Trophoblast cell (in vitro differentiated cells and primary cell): ENCODE data around the gene GRIN2A.

Source experiments
- DNase-seq, 2 donors: peaks; one replicate each; pipeline ENCODE4 v3.0.0-alpha.2; 2016
- H2AFZ ChIP-seq: 2 replicates; pipeline ENCODE4 v1.6.1; 2013; ENCODE audit warnings: low read length, moderate library complexity, mild to moderate bottlenecking; ENCODE audit not compliant: insufficient read depth, poor library complexity
- H2AK5ac ChIP-seq: 2 replicates; pipeline ENCODE4 v1.6.1; 2013; ENCODE audit warnings: mild to moderate bottlenecking, low read length
- H2BK120ac ChIP-seq: 2 replicates; pipeline ENCODE4 v1.6.1; 2013; ENCODE audit warnings: low read length, mild to moderate bottlenecking, moderate library complexity; ENCODE audit not compliant: insufficient read depth, poor library complexity
- H2BK12ac ChIP-seq: 2 replicates; pipeline ENCODE4 v1.6.1; 2013; ENCODE audit warnings: mild to moderate bottlenecking, low read length, moderate library complexity
- H2BK5ac ChIP-seq: 2 replicates; pipeline ENCODE4 v1.6.1; 2013; ENCODE audit warnings: low read length, low read depth, moderate library complexity, mild to moderate bottlenecking; ENCODE audit not compliant: poor library complexity
- H3K14ac ChIP-seq: 2 replicates; pipeline ENCODE4 v1.6.1; 2013; ENCODE audit warnings: mild to moderate bottlenecking, low read length
- H3K18ac ChIP-seq: 2 replicates; pipeline ENCODE4 v1.6.1; 2013; ENCODE audit warnings: mild to moderate bottlenecking, low read length
- H3K23ac ChIP-seq: 2 replicates; pipeline ENCODE4 v1.6.1; 2013; ENCODE audit warnings: low read length
- H3K27ac ChIP-seq: 2 replicates; pipeline ENCODE4 v1.5.1; 2013; ENCODE audit warnings: low read depth, mild to moderate bottlenecking, inconsistent platforms, low read length, moderate library complexity
- H3K27me3 ChIP-seq: 2 replicates; pipeline ENCODE4 v1.6.1; 2013; ENCODE audit warnings: inconsistent platforms, mild to moderate bottlenecking, low read length, moderate library complexity; ENCODE audit not compliant: insufficient read depth
- H3K36me3 ChIP-seq, 2 experiments: 1 replicate in 1 of 2; 2 replicates in 1 of 2; pipeline ENCODE4 v1.6.1; 2013; ENCODE audit warnings: low read length in 2 of 2, mild to moderate bottlenecking in 2 of 2, moderate library complexity in 1 of 2; ENCODE audit not compliant: insufficient read depth in 2 of 2, control insufficient read depth in 1 of 2
- H3K4ac ChIP-seq: 2 replicates; pipeline ENCODE4 v1.6.1; 2013; ENCODE audit warnings: low read depth, mild to moderate bottlenecking, low read length, moderate library complexity
- H3K4me1 ChIP-seq, 2 experiments: 1 replicate in 1 of 2; 2 replicates in 1 of 2; pipeline ENCODE4 v1.6.1; 2013; ENCODE audit warnings: low read length in 2 of 2, mild to moderate bottlenecking in 2 of 2, moderate library complexity in 1 of 2; ENCODE audit not compliant: insufficient read depth in 2 of 2, control insufficient read depth in 1 of 2
- H3K4me2 ChIP-seq: 2 replicates; pipeline ENCODE4 v1.6.1; 2013; ENCODE audit warnings: inconsistent platforms, mild to moderate bottlenecking, low read length, moderate library complexity
- H3K4me3 ChIP-seq: 2 replicates; pipeline ENCODE4 v1.5.1; 2013; ENCODE audit warnings: mild to moderate bottlenecking, low read depth, low read length, inconsistent platforms
- H3K79me1 ChIP-seq: one replicate; pipeline ENCODE4 v1.6.1; 2013; ENCODE audit warnings: low read length
- H3K79me2 ChIP-seq: 2 replicates; pipeline ENCODE4 v1.6.1; 2013; ENCODE audit warnings: low read length, mild to moderate bottlenecking; ENCODE audit not compliant: control insufficient read depth, insufficient read depth, poor library complexity
- H3K9ac ChIP-seq: 2 replicates; pipeline ENCODE4 v1.6.1; 2013; ENCODE audit warnings: mild to moderate bottlenecking, low read length
- H3K9me3 ChIP-seq: 2 replicates; pipeline ENCODE4 v1.6.1; 2013; ENCODE audit warnings: low read depth, mild to moderate bottlenecking, control low read depth, inconsistent platforms, low read length; ENCODE audit not compliant: insufficient read depth
- H4K12ac ChIP-seq: 2 replicates; pipeline ENCODE4 v1.6.1; 2013; ENCODE audit warnings: low read depth, mild to moderate bottlenecking, low read length, moderate library complexity
- H4K8ac ChIP-seq: 2 replicates; pipeline ENCODE4 v1.6.1; 2013; ENCODE audit warnings: low read depth, mild to moderate bottlenecking, low read length, moderate library complexity
- H4K91ac ChIP-seq: one replicate; pipeline ENCODE4 v1.6.1; 2013; ENCODE audit warnings: low read depth, mild to moderate bottlenecking, low read length, moderate library complexity
- WGBS: extraction: QIAGEN DNeasy Blood & Tissue Kit; methylation state at CpG from one replicate; pipeline ENCODE4 v1.1.7; 2013; ENCODE audit warnings: missing lambda C conversion rate; ENCODE audit not compliant: insufficient read length, insufficient coverage; ENCODE audit errors: extremely low coverage; 5-methylcytosine and 5-hydroxymethylcytosine counted together

The GRIN2A gene

GRCh38 chr16:10226141-10226986 lies 44.1 kb upstream of the GRIN2A start:
- no peak overlapping the region for H3K14ac ChIP-seq
- DNase-seq: no peak
- no peaks in the 10 kb centered on the region for H3K79me1 ChIP-seq
- H2BK5ac ChIP-seq: no peak overlapping the region
- H2BK120ac ChIP-seq: no peak overlapping the region
- no peak overlapping the region for H3K23ac ChIP-seq
- H3K9me3 ChIP-seq: no peaks in the 10 kb centered on the region
- H4K12ac ChIP-seq: no peak overlapping the region
- no peak overlapping the region for H3K4me2 ChIP-seq
- no CpG with 5 or more reads among the region's 9 CpGs for WGBS
- H3K27me3 ChIP-seq: peaks cover 4% of the 10 kb centered on the region
- H3K18ac ChIP-seq: no peak overlapping the region
- H3K79me2 ChIP-seq: no peaks in the 10 kb centered on the region
- H4K91ac ChIP-seq: no peak overlapping the region
- no peak overlapping the region for H4K8ac ChIP-seq
- H3K36me3 ChIP-seq: no peaks in the 10 kb centered on the region
- no peak overlapping the region for H2AFZ ChIP-seq
- no peak overlapping the region for H3K9ac ChIP-seq
- H3K4ac ChIP-seq: no peak overlapping the region
- H3K4me1 ChIP-seq: no peaks in the 10 kb centered on the region
- H2AK5ac ChIP-seq: no peak overlapping the region
- no peak overlapping the region for H2BK12ac ChIP-seq
- no peak overlapping the region for H3K4me3 ChIP-seq
- no peak overlapping the region for H3K27ac ChIP-seq

GRCh38 chr16:10225653-10226052 lies 43.4 kb upstream of the GRIN2A start:
- WGBS: no CpG with 5 or more reads among the region's 6 CpGs
- H2BK120ac ChIP-seq: no peak overlapping the region
- no peak overlapping the region for H3K27ac ChIP-seq
- H4K91ac ChIP-seq: no peak overlapping the region
- H2BK5ac ChIP-seq: no peak overlapping the region
- H3K4me3 ChIP-seq: no peak overlapping the region
- no peak overlapping the region for H2AK5ac ChIP-seq
- no peak overlapping the region for H3K23ac ChIP-seq
- no peak overlapping the region for H4K12ac ChIP-seq
- no peak overlapping the region for H4K8ac ChIP-seq
- H3K14ac ChIP-seq: no peak overlapping the region
- H3K9ac ChIP-seq: no peak overlapping the region
- H3K79me1 ChIP-seq: no peaks in the 10 kb centered on the region
- H3K18ac ChIP-seq: no peak overlapping the region
- no peak overlapping the region for H2BK12ac ChIP-seq
- no peak overlapping the region for H2AFZ ChIP-seq
- no peak for DNase-seq
- H3K36me3 ChIP-seq: no peaks in the 10 kb centered on the region
- H3K4me1 ChIP-seq: no peaks in the 10 kb centered on the region
- no peak overlapping the region for H3K4ac ChIP-seq
- H3K9me3 ChIP-seq: no peaks in the 10 kb centered on the region
- H3K4me2 ChIP-seq: no peak overlapping the region
- no peaks in the 10 kb centered on the region for H3K79me2 ChIP-seq
- H3K27me3 ChIP-seq: peaks cover 4% of the 10 kb centered on the region

- H3K4me3 ChIP-seq: no peak overlapping the region
- H3K36me3 ChIP-seq: no peaks in the 10 kb centered on the region
- no peak overlapping the region for H3K27ac ChIP-seq
- no peak overlapping the region for H3K9ac ChIP-seq
- DNase-seq: no peak
- H3K18ac ChIP-seq: no peak overlapping the region
- no peaks in the 10 kb centered on the region for H3K79me2 ChIP-seq
- H2BK5ac ChIP-seq: no peak overlapping the region
- H2BK12ac ChIP-seq: no peak overlapping the region
- H4K8ac ChIP-seq: no peak overlapping the region
- no peak overlapping the region for H3K14ac ChIP-seq
- H3K4ac ChIP-seq: no peak overlapping the region
- no peaks in the 10 kb centered on the region for H3K79me1 ChIP-seq
- H2BK120ac ChIP-seq: no peak overlapping the region
- no peak overlapping the region for H4K12ac ChIP-seq
- no CpG with 5 or more reads among the region's 4 CpGs for WGBS
- H3K23ac ChIP-seq: no peak overlapping the region
- H2AFZ ChIP-seq: no peak overlapping the region
- H3K4me1 ChIP-seq: no peaks in the 10 kb centered on the region
- no peaks in the 10 kb centered on the region for H3K9me3 ChIP-seq
- H4K91ac ChIP-seq: no peak overlapping the region
- no peak overlapping the region for H3K4me2 ChIP-seq
- peaks cover 4% of the 10 kb centered on the region for H3K27me3 ChIP-seq
- H2AK5ac ChIP-seq: no peak overlapping the region
Measured at GRCh38 chr16:10224850-10225249, 42.6 kb upstream of the GRIN2A start.

- no CpG with 5 or more reads among the region's 3 CpGs for WGBS
- Histone ChIP-seq H3K14ac (no peak overlapping the region), H2AFZ (no peak overlapping the region), H2AK5ac (no peak overlapping the region), H3K4me2 (no peak overlapping the region), H4K8ac (no peak overlapping the region), H3K27ac (no peak overlapping the region), H4K91ac (no peak overlapping the region), H3K9me3 (no peaks in the 10 kb centered on the region), H3K9ac (no peak overlapping the region), H3K79me2 (no peaks in the 10 kb centered on the region), H3K23ac (no peak overlapping the region), H3K79me1 (no peaks in the 10 kb centered on the region), H3K36me3 (no peaks in the 10 kb centered on the region), H2BK120ac (no peak overlapping the region), H3K4me1 (no peaks in the 10 kb centered on the region), H3K18ac (no peak overlapping the region), H3K4ac (no peak overlapping the region), H3K4me3 (no peak overlapping the region), H2BK5ac (no peak overlapping the region), H2BK12ac (no peak overlapping the region), H3K27me3 (peaks cover 2% of the 10 kb centered on the region), H4K12ac (no peak overlapping the region)
- no peak for DNase-seq
Measured at GRCh38 chr16:10220942-10221341, 38.7 kb upstream of the GRIN2A start.
